ENCODE measurements around the gene PRKCE.

- TF ChIP-seq EZH2 (IDR thresholded peaks at IDR 0.05; ENCODE audit: borderline replicate concordance, low read depth, low read length, poor library complexity, severe bottlenecking), result no peak
- TF ChIP-seq CTCF (conservative IDR thresholded peaks at IDR 0.05; ENCODE audit: low read depth, low read length), result no peak
These were observed 36.5 kb upstream of the PRKCE start for GRCh38 chr2:45614871-45615415.
